HCT116 (cell line): ENCODE data around the gene GPR37. TPM values are rescaled to one million over a fixed set of nuclear protein-coding genes. Genes with fewer than 3 reads are reported as not detected.

Experiments used
- total RNA-seq: library from RNA; stranded (reverse); gene quantifications from one replicate; pipeline ENCODE4 v1.2.1, GENCODE V29; 2021; ENCODE audit not compliant: unreplicated experiment

GPR37 gene
- total RNA-seq, 1 experiment from 2014 or later = 2.2 TPM

Other genes with a start within 250 kb of the GPR37 start
- gene POT1, start 164.0 kb upstream of the GPR37 start, total RNA-seq = 19.5 TPM